H1 (cell line): ENCODE results near the gene SHTN1. TPM values are rescaled to one million over a fixed set of nuclear protein-coding genes. Genes with fewer than 3 reads are reported as not detected.

Experiments
- ATF3 ChIP-seq: IDR thresholded peaks from 2 replicates; pipeline ENCODE4 v1.6.1; 2011; ENCODE audit warnings: low read depth, mild to moderate bottlenecking, low read length; ENCODE audit not compliant: insufficient read depth
- BACH1 ChIP-seq: IDR thresholded peaks from 2 replicates; pipeline ENCODE4 v1.6.1; 2012; ENCODE audit warnings: low read length, improper control_type of control experiment
- BRCA1 ChIP-seq: IDR thresholded peaks from 2 replicates; pipeline ENCODE4 v1.6.1; 2012; ENCODE audit warnings: low read depth, low read length, improper control_type of control experiment
- CTCF ChIP-seq, 3 experiments: IDR thresholded peaks; 1 replicate in 2 of 3; 2 replicates in 1 of 3; pipeline versions ENCODE4 v1.5.1 to v1.6.1; 2011; ENCODE audit warnings: low read length in 3 of 3, mild to moderate bottlenecking in 3 of 3, inconsistent platforms in 2 of 3, low read depth in 1 of 3, moderate library complexity in 1 of 3; ENCODE audit not compliant: insufficient read depth in 1 of 3; ENCODE audit errors: control extremely low read depth in 1 of 3
- EP300 ChIP-seq, 2 experiments: IDR thresholded peaks; 1 replicate in 1 of 2; 2 replicates in 1 of 2; pipeline ENCODE4 v1.6.1; 2011 to 2012; ENCODE audit warnings: low read depth in 2 of 2, low read length in 2 of 2, mild to moderate bottlenecking in 2 of 2, borderline replicate concordance in 1 of 2, inconsistent platforms in 1 of 2, moderate library complexity in 1 of 2
- FOSL1 ChIP-seq: IDR thresholded peaks from 2 replicates; pipeline ENCODE4 v1.6.1; 2011; ENCODE audit warnings: mild to moderate bottlenecking, low read depth, low read length, moderate library complexity; ENCODE audit not compliant: insufficient read depth
- HDAC6 ChIP-seq: IDR thresholded peaks from one replicate; pipeline ENCODE4 v1.7.1; 2012; ENCODE audit warnings: low read depth, mild to moderate bottlenecking, inconsistent platforms, low read length, moderate library complexity
- JUN ChIP-seq: IDR thresholded peaks from 2 replicates; pipeline ENCODE4 v1.6.1; 2011; ENCODE audit warnings: low read depth, mild to moderate bottlenecking, improper control_type of control experiment, low read length
- MAFK ChIP-seq: IDR thresholded peaks from 2 replicates; pipeline ENCODE4 v1.6.1; 2012; ENCODE audit warnings: low read depth, mild to moderate bottlenecking, improper control_type of control experiment, low read length
- POU5F1 ChIP-seq: IDR thresholded peaks from 2 replicates; pipeline ENCODE4 v1.6.1; 2011; ENCODE audit warnings: low read depth, mild to moderate bottlenecking, low read length, moderate library complexity
- RXRA ChIP-seq: IDR thresholded peaks from 2 replicates; pipeline ENCODE4 v1.6.1; 2011; ENCODE audit warnings: low read depth, mild to moderate bottlenecking, low read length, moderate library complexity; ENCODE audit not compliant: insufficient read depth
- SP2 ChIP-seq: IDR thresholded peaks from 2 replicates; pipeline ENCODE4 v1.6.1; 2012; ENCODE audit warnings: mild to moderate bottlenecking, low read length, inconsistent platforms
- SUZ12 ChIP-seq: fragments of 200-600 bp; sonication (generic); IDR thresholded peaks from 2 replicates; pipeline ENCODE4 v1.6.1; 2012; ENCODE audit warnings: mild to moderate bottlenecking, inconsistent platforms, low read length, moderate library complexity, mixed read lengths
- polyA plus RNA-seq, 7 experiments: library from polyadenylated mRNA; depleted of rRNA in 3 of 7; stranded (reverse) in 5 of 7; unstranded in 2 of 7; fragments of >200 nt in 5 of 7; fragments of 200-250 nt in 2 of 7; gene quantifications; 1 replicate in 5 of 7; 2 replicates in 1 of 7; 4 replicates in 1 of 7; pipeline versions ENCODE4 v1.2.1 to v1.2.3, GENCODE V29; 2011 to 2013; ENCODE audit warnings: missing spikeins in 2 of 7, mixed read lengths in 2 of 7
- total RNA-seq: library from RNA; stranded (reverse); fragmentation: NEBNext Ultra II Directional; extraction: Animal tissue kit (Norgen Biotek cat#: 25700); gene quantifications from 2 replicates; pipeline ENCODE4 v1.2.1, GENCODE V29; 2021
- TF ChIP-seq, protein P1 (sequence below): IDR thresholded peaks from 2 replicates; pipeline ENCODE4 v1.6.1; 2011; ENCODE audit warnings: low read length, improper control_type of control experiment

The SHTN1 gene
- total and polyA plus RNA-seq, 2 of the 8 experiments (the other 6 are each of a cell fraction or from before 2014, with no cell fraction given), result 3.3 to 12.7 TPM

DNA sequence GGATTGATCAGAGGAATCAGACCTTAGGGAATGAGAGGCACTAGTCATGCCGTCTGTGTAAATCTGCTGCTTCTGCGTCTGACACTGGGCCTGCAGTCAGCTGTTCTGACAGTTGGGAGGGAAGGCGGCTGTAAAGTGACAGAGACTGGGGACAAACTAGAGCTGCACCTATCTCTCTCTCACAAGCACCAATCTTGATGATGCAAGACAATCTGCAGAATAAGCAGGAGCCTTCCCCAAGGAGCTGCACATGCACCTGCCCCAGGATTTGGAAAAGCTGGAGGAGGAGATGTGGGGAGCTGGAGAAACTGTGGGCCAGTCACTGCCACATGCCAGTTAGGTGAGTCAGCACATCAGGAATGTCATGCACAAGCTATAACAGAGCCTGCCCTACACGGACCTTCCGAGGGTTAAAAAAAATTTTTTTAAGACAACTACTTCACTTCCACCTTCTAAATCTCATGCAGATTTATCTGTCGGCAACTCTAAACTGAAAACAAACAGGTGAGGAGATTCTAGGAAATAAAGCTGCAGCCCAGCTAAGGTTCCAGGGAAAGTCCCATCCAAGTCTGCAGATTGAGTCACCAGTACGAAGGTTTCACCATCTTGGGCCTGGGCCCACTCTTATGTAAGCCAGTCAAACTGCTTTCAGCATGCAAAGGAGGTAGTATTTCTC, 116.5 kb downstream of the SHTN1 start (continued):
- TF ChIP-seq FOSL1, result 0 out of 2 replicates have a peak, but pooled peaks have one; percentile 40
- peak; percentile 62; the same call in 1 of the 2 replicates for TF ChIP-seq ATF3
- peak; percentile 60; the same call in 1 of the 2 replicates for TF ChIP-seq BACH1
- no peak for TF ChIP-seq POU5F1
- TF ChIP-seq SP2, result no peak
- TF ChIP-seq BRCA1, result no peak
- TF ChIP-seq, protein P1, sequence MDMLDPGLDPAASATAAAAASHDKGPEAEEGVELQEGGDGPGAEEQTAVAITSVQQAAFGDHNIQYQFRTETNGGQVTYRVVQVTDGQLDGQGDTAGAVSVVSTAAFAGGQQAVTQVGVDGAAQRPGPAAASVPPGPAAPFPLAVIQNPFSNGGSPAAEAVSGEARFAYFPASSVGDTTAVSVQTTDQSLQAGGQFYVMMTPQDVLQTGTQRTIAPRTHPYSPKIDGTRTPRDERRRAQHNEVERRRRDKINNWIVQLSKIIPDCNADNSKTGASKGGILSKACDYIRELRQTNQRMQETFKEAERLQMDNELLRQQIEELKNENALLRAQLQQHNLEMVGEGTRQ, result no peak
- no peak for TF ChIP-seq SUZ12
- TF ChIP-seq EP300 (IDR thresholded peaks at IDR 0.05; ENCODE audit: borderline replicate concordance in 1 of 2, low read depth in 2 of 2, low read length in 2 of 2), result no peak
- peak; percentile 40; the same call in 1 of the 2 replicates for TF ChIP-seq MAFK
- TF ChIP-seq HDAC6, result no peak
- TF ChIP-seq JUN, result peak; percentile 91
- TF ChIP-seq CTCF (IDR thresholded peaks at IDR 0.05; ENCODE audit: control extremely low read depth in 1 of 3, insufficient read depth in 1 of 3, low read depth in 1 of 3, low read length in 3 of 3), result no peak
- no peak for TF ChIP-seq RXRA
